Loucy (cell line): ENCODE results near the gene FCER2.

Experiments used
- H2AFZ ChIP-seq: fragments of 200-600 bp; sonication (generic); 2 replicates; pipeline ENCODE4 v1.6.0; 2016; ENCODE audit warnings: antibody characterized with exemption, mild to moderate bottlenecking, low read length, moderate library complexity
- H3F3A ChIP-seq: fragments of 200-600 bp; 2 replicates; pipeline ENCODE4 v1.6.0; 2016; ENCODE audit warnings: antibody characterized with exemption, low read depth, mild to moderate bottlenecking
- H3K27me3 ChIP-seq: fragments of 200-600 bp; sonication (generic); 2 replicates; pipeline ENCODE4 v1.6.1; 2014; ENCODE audit warnings: low read length, mild to moderate bottlenecking; ENCODE audit not compliant: insufficient read depth, poor library complexity, severe bottlenecking
- H3K36me3 ChIP-seq: fragments of 200-600 bp; sonication (generic); 2 replicates; pipeline ENCODE4 v1.6.1; 2016; ENCODE audit warnings: low read length; ENCODE audit not compliant: insufficient read depth
- H3K4me1 ChIP-seq: fragments of 200-600 bp; sonication (generic); 2 replicates; pipeline ENCODE4 v1.5.1; 2014; ENCODE audit warnings: low read length, mild to moderate bottlenecking; ENCODE audit not compliant: insufficient read depth, poor library complexity, severe bottlenecking
- H3K4me2 ChIP-seq: fragments of 200-600 bp; sonication (generic); 2 replicates; pipeline ENCODE4 v1.6.0; 2014; ENCODE audit warnings: antibody characterized with exemption, low read length, low read depth, mild to moderate bottlenecking; ENCODE audit not compliant: poor library complexity, severe bottlenecking
- H3K4me3 ChIP-seq: fragments of 200-600 bp; sonication (generic); 2 replicates; pipeline ENCODE4 v1.5.1; 2014; ENCODE audit warnings: low read length, mild to moderate bottlenecking, mixed read lengths; ENCODE audit not compliant: poor library complexity, severe bottlenecking
- H3K79me2 ChIP-seq: fragments of 200-600 bp; sonication (generic); 2 replicates; pipeline ENCODE4 v1.6.1; 2014; ENCODE audit warnings: low read length; ENCODE audit not compliant: insufficient read depth
- H3K9ac ChIP-seq: fragments of 200-600 bp; sonication (generic); 2 replicates; pipeline ENCODE4 v1.6.0; 2014; ENCODE audit warnings: mild to moderate bottlenecking, low read depth, low read length, moderate library complexity; ENCODE audit not compliant: poor library complexity, severe bottlenecking
- H3K9me2 ChIP-seq: fragments of 200-600 bp; sonication (generic); replicated peaks from 2 replicates; pipeline ENCODE4 v1.6.1; 2016; ENCODE audit warnings: low read depth, low read length, mixed read lengths
- H3K9me3 ChIP-seq: fragments of 200-600 bp; sonication (generic); 2 replicates; pipeline ENCODE4 v1.6.1; 2014; ENCODE audit warnings: mild to moderate bottlenecking, antibody characterized with exemption, low read length, low read depth; ENCODE audit not compliant: insufficient read depth
- H4K20me1 ChIP-seq: fragments of 200-600 bp; sonication (generic); 2 replicates; pipeline ENCODE4 v1.6.0; 2014; ENCODE audit warnings: antibody characterized with exemption, low read length, mild to moderate bottlenecking; ENCODE audit not compliant: insufficient read depth, poor library complexity, severe bottlenecking
- CTCF ChIP-seq: fragments of 200-600 bp; sonication (generic); conservative IDR thresholded peaks from 2 replicates; pipeline ENCODE4 v1.5.1; 2014; ENCODE audit warnings: mild to moderate bottlenecking, antibody characterized with exemption, low read length
- EZH2phosphoT487 ChIP-seq: fragments of 200-600 bp; IDR thresholded peaks from 2 replicates; pipeline ENCODE4 v1.6.1; 2018; ENCODE audit warnings: antibody characterized with exemption, mild to moderate bottlenecking, moderate library complexity, borderline replicate concordance

Gene FCER2

GRCh38 chr19:7652061-7652641, 49.8 kb downstream of the FCER2 start:
- TF ChIP-seq CTCF (peak; percentile 96), EZH2phosphoT487 (no peak)
- Histone ChIP-seq H2AFZ (peak overlapping the region; percentile 89), H3K27me3 (no peaks in the 10 kb centered on the region), H3F3A (no peaks in the 10 kb centered on the region), H3K79me2 (no peaks in the 10 kb centered on the region), H3K36me3 (no peaks in the 10 kb centered on the region), H3K9me2 (no peaks in the 10 kb centered on the region), H3K4me2 (peak overlapping the region; percentile 65), H4K20me1 (no peaks in the 10 kb centered on the region), H3K4me1 (peaks cover 4% of the 10 kb centered on the region), H3K9ac (peak overlapping the region; percentile 56), H3K4me3 (peak overlapping the region; percentile 58), H3K9me3 (no peaks in the 10 kb centered on the region)

GRCh38 chr19:7650148-7650547, 51.8 kb downstream of the FCER2 start:
- no peaks in the 10 kb centered on the region for H3K27me3 ChIP-seq
- H3K9me2 ChIP-seq: no peaks in the 10 kb centered on the region
- no peak overlapping the region for H3K4me3 ChIP-seq
- H3K9me3 ChIP-seq: no peaks in the 10 kb centered on the region
- no peaks in the 10 kb centered on the region for H3K36me3 ChIP-seq
- H3K79me2 ChIP-seq: no peaks in the 10 kb centered on the region
- H3K4me2 ChIP-seq: no peak overlapping the region
- H3K9ac ChIP-seq: no peak overlapping the region
- H3F3A ChIP-seq: no peaks in the 10 kb centered on the region
- no peak overlapping the region for H2AFZ ChIP-seq
- no peaks in the 10 kb centered on the region for H4K20me1 ChIP-seq
- peaks cover 4% of the 10 kb centered on the region for H3K4me1 ChIP-seq
- TF ChIP-seq EZH2phosphoT487 (no peak), CTCF (no peak)

- Histone ChIP-seq H2AFZ (no peak overlapping the region), H3K36me3 (no peaks in the 10 kb centered on the region), H4K20me1 (no peaks in the 10 kb centered on the region), H3K9me2 (no peaks in the 10 kb centered on the region), H3F3A (no peaks in the 10 kb centered on the region), H3K9ac (no peak overlapping the region), H3K9me3 (no peaks in the 10 kb centered on the region), H3K4me3 (no peak overlapping the region), H3K4me2 (no peak overlapping the region), H3K27me3 (no peaks in the 10 kb centered on the region), H3K4me1 (peaks cover 4% of the 10 kb centered on the region), H3K79me2 (no peaks in the 10 kb centered on the region)
- no peak for TF ChIP-seq EZH2phosphoT487
- no peak for TF ChIP-seq CTCF
Observed at GRCh38 chr19:7648265-7649014, 53.5 kb downstream of the FCER2 start.
